GM11168 (cell line): ENCODE results near the gene CCKAR.
"Not testable (repeated sequence)": the region's sequence is repeated elsewhere in the genome, so short reads cannot be mapped to it uniquely, and the experiment has no call there.

Experiments
- in situ Hi-C: fragments of 300-500 bp; cut with MboI; formaldehyde crosslinking; loops from one replicate; pipeline ENCODE4 v1.12.0; 2022; ENCODE audit warnings: low sequenced_read_pairs; ENCODE audit not compliant: unreplicated experiment

CCKAR gene

GRCh38 chr4:26490111-26490959 is at the start of gene CCKAR:
Gene CCKAR (minus strand): TSS chr4:26490484. CDS start chr4:26490267, 217 bp downstream.
- in situ Hi-C loops, result no loop called here

- in situ Hi-C loops, result no loop called here
Observed at GRCh38 chr4:26533685-26534084, 43.4 kb upstream of the CCKAR start.

GRCh38 chr4:26531491-26532116 is 41.3 kb upstream of the CCKAR start:
- in situ Hi-C loops, result no loop called here

GRCh38 chr4:26530099-26530498 is 39.8 kb upstream of the CCKAR start:
- in situ Hi-C loops, result no loop called here

- in situ Hi-C loops, result no loop called here
Observed at GRCh38 chr4:26529479-26529878, 39.2 kb upstream of the CCKAR start.

- in situ Hi-C loops, result no loop called here
Observed at GRCh38 chr4:26525771-26526150, 35.5 kb upstream of the CCKAR start.

- in situ Hi-C loops, result no loop called here
Observed at GRCh38 chr4:26525136-26525770, 35.0 kb upstream of the CCKAR start.

- in situ Hi-C loops, result no loop called here
Observed at GRCh38 chr4:26524011-26524410, 33.7 kb upstream of the CCKAR start.

GRCh38 chr4:26522478-26522877 is 32.2 kb upstream of the CCKAR start:
- in situ Hi-C loops, result no loop called here

GRCh38 chr4:26520728-26521450 is 30.6 kb upstream of the CCKAR start:
- in situ Hi-C loops, result no loop called here

GRCh38 chr4:26515936-26516335 is 25.7 kb upstream of the CCKAR start:
- in situ Hi-C loops, result no loop called here

GRCh38 chr4:26510334-26510964 is 20.2 kb upstream of the CCKAR start:
- in situ Hi-C loops, result no loop called here

GRCh38 chr4:26509681-26510333 is 19.5 kb upstream of the CCKAR start:
- in situ Hi-C loops, result no loop called here

GRCh38 chr4:26507286-26507685 is 17.0 kb upstream of the CCKAR start:
- in situ Hi-C loops, result no loop called here

GRCh38 chr4:26503844-26504243 is 13.6 kb upstream of the CCKAR start:
- in situ Hi-C loops, result no loop called here

GRCh38 chr4:26503427-26503826 is 13.1 kb upstream of the CCKAR start:
- in situ Hi-C loops, result no loop called here

GRCh38 chr4:26500565-26500999 is 10.3 kb upstream of the CCKAR start:
- in situ Hi-C loops, result not testable (repeated sequence)

GRCh38 chr4:26496207-26496783 is 6.0 kb upstream of the CCKAR start:
- in situ Hi-C loops, result no loop called here

GRCh38 chr4:26493461-26493860 is 3.2 kb upstream of the CCKAR start:
- in situ Hi-C loops, result no loop called here
